NB4 (cell line): ENCODE data around the gene MAD1L1.

ENCODE experiments used
- DNase-seq: peaks from one replicate; pipeline ENCODE4 v3.0.0; 2010; ENCODE audit warnings: low read depth
- H3K4me3 ChIP-seq: one replicate; pipeline ENCODE4 v1.5.1; 2011; ENCODE audit warnings: mild to moderate bottlenecking, low read depth, low read length, moderate library complexity
- MYC ChIP-seq: IDR thresholded peaks from 2 replicates; pipeline ENCODE4 v1.6.1; 2011; ENCODE audit warnings: low read depth, low read length
- POLR2A ChIP-seq: IDR thresholded peaks from 2 replicates; pipeline ENCODE4 v1.6.1; 2011; ENCODE audit warnings: mild to moderate bottlenecking; ENCODE audit not compliant: insufficient read length; ENCODE audit errors: extremely low read depth
- TF ChIP-seq, protein P1 (sequence below): IDR thresholded peaks from 2 replicates; pipeline ENCODE4 v1.6.1; 2011; ENCODE audit warnings: low read depth, low read length
- TF ChIP-seq, protein P2 (sequence below): IDR thresholded peaks from one replicate; pipeline ENCODE4 v1.5.1; 2012; ENCODE audit warnings: low read depth, low read length

Gene MAD1L1

GRCh38 chr7:2094454-2095045 is 138.2 kb downstream of the MAD1L1 start:
- no peak overlapping the region for H3K4me3 ChIP-seq
- DNase-seq, result no peak
- TF ChIP-seq, protein P1, sequence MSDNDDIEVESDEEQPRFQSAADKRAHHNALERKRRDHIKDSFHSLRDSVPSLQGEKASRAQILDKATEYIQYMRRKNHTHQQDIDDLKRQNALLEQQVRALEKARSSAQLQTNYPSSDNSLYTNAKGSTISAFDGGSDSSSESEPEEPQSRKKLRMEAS, result no peak
- TF ChIP-seq POLR2A (no peak), MYC (no peak)
- TF ChIP-seq, protein P2, sequence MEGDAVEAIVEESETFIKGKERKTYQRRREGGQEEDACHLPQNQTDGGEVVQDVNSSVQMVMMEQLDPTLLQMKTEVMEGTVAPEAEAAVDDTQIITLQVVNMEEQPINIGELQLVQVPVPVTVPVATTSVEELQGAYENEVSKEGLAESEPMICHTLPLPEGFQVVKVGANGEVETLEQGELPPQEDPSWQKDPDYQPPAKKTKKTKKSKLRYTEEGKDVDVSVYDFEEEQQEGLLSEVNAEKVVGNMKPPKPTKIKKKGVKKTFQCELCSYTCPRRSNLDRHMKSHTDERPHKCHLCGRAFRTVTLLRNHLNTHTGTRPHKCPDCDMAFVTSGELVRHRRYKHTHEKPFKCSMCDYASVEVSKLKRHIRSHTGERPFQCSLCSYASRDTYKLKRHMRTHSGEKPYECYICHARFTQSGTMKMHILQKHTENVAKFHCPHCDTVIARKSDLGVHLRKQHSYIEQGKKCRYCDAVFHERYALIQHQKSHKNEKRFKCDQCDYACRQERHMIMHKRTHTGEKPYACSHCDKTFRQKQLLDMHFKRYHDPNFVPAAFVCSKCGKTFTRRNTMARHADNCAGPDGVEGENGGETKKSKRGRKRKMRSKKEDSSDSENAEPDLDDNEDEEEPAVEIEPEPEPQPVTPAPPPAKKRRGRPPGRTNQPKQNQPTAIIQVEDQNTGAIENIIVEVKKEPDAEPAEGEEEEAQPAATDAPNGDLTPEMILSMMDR, result no peak

DNA sequence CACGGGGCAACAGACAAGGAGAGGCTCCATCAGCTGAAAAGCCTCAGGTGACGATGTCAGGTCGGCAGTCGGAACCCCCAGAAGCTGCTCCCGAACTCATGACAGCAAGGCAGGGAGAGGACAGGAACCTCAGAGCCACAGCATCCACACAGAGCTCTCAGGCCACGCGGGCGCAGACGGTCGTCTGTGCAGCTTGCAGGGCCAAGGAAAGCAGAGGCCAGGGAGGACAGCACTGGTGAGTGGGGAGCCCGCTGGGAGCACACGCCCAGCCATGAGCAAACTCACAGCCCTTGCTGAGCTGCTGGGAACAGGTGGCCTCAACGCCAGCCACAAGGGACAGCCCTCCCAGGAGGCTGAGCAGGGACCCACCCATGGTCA is 138.9 kb downstream of the MAD1L1 start:
- DNase-seq, result no peak
- TF ChIP-seq, protein P2, result no peak
- TF ChIP-seq POLR2A (no peak), MYC (no peak)
- TF ChIP-seq, protein P1, result no peak
- no peak overlapping the region for H3K4me3 ChIP-seq

DNA sequence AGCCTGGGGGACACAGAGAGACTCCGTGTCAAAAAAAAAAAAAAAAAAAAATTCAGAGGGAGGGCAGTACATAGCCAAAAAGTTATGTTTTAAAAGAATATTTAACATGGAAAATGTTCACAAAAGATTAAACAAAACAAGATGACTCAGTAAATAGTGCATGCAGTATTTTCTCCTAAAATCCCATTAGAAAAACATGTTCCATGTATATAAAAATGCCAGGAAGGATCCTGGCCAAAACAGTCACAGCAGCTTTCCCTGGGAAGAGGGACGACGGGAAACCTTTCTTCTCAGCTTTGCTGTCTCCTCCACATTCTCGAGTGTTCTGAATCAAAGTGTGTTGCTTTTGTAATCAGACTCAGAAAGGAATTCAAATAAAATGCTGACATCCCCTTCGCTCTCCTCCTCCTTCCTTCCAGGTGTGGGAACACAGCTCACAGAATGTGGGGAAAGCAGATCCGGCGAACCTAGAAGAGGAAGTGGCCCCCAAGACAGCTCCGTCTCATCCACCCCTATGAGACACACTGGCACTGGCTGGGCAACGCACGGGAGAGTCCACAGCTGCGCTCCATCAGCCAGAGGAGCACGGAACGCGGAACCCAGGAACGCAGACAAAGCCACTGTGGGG is 139.4 kb downstream of the MAD1L1 start:
- no peak for DNase-seq
- H3K4me3 ChIP-seq, result no peak overlapping the region
- TF ChIP-seq, protein P2, result no peak
- TF ChIP-seq POLR2A (no peak), MYC (no peak)
- TF ChIP-seq, protein P1, result no peak

GRCh38 chr7:2092279-2092678 is 140.5 kb downstream of the MAD1L1 start:
- no peak overlapping the region for H3K4me3 ChIP-seq
- no peak for DNase-seq
- TF ChIP-seq MYC (no peak), POLR2A (no peak)
- TF ChIP-seq, protein P2, result no peak
- TF ChIP-seq, protein P1, result no peak

- DNase-seq, result no peak
- no peak for TF ChIP-seq MYC
- TF ChIP-seq, protein P2, result no peak
- TF ChIP-seq POLR2A, result no peak
- TF ChIP-seq, protein P1, result no peak
- no peak overlapping the region for H3K4me3 ChIP-seq
Observed at GRCh38 chr7:2090526-2091520, 141.9 kb downstream of the MAD1L1 start.
